Measurements from ENCODE around the gene PRDM16. TPM values are rescaled to one million over a fixed set of nuclear protein-coding genes. Genes with fewer than 3 reads are reported as not detected.
A peak's percentile ranks its signal among the peaks of the same experiment; 100 is the strongest.

PRDM16 gene
- total and polyA plus RNA-seq, 2 of the 13 experiments (the other 11 are each of a cell fraction or from before 2014, with no cell fraction given): 0.15 to 0.81 TPM

GRCh38 chr1:3321559-3322449 is 252.8 kb downstream of the PRDM16 start (continued):
- TF ChIP-seq MTERF4 (CRISPR knock-in tag; IDR thresholded peaks at IDR 0.05) (no peak; the same call in 1 of the 2 replicates), RAD51 (IDR thresholded peaks at IDR 0.05; ENCODE audit: borderline replicate concordance) (no peak), KDM4B (CRISPR knock-in tag; IDR thresholded peaks at IDR 0.05) (no peak), SIN3B (IDR thresholded peaks at IDR 0.05; ENCODE audit: low read length) (no peak), ZBTB7B (CRISPR knock-in tag; IDR thresholded peaks at IDR 0.05) (no peak), ZNF530 (CRISPR knock-in tag; IDR thresholded peaks at IDR 0.05; ENCODE audit: low read depth) (no peak), ARNT2 (CRISPR knock-in tag; IDR thresholded peaks at IDR 0.05; ENCODE audit: low read depth) (no peak), U2AF1 (optimal IDR thresholded peaks at IDR 0.05; ENCODE audit: low read depth, low read length) (peak; percentile 32), FOXK2 (IDR thresholded peaks at IDR 0.05) (no peak), ZNF383 (CRISPR knock-in tag; IDR thresholded peaks at IDR 0.05; ENCODE audit: borderline replicate concordance) (no peak), ZBTB4 (CRISPR knock-in tag; IDR thresholded peaks at IDR 0.05; ENCODE audit: borderline replicate concordance) (no peak), FOXP4 (CRISPR knock-in tag; IDR thresholded peaks at IDR 0.05) (no peak), ZNF839 (CRISPR knock-in tag; IDR thresholded peaks at IDR 0.05; ENCODE audit: borderline replicate concordance) (0 out of 2 replicates have a peak, but pooled peaks have one; percentile 53), DMTF1 (CRISPR knock-in tag; IDR thresholded peaks at IDR 0.05) (no peak), ZNF329 (CRISPR knock-in tag; IDR thresholded peaks at IDR 0.05; ENCODE audit: low read depth) (no peak), MTF1 (CRISPR knock-in tag; IDR thresholded peaks at IDR 0.05) (no peak), POLR2AphosphoS5 (IDR thresholded peaks at IDR 0.05; ENCODE audit: low read depth, low read length) (peak; percentile 15; the same call in 1 of the 2 replicates), ZSCAN9 (CRISPR knock-in tag; IDR thresholded peaks at IDR 0.05; ENCODE audit: borderline replicate concordance) (no peak), ZBTB7A (CRISPR knock-in tag; IDR thresholded peaks at IDR 0.05) (peak; percentile 82), HOXA7 (CRISPR knock-in tag; IDR thresholded peaks at IDR 0.05) (peak; percentile 96), ZNF207 (IDR thresholded peaks at IDR 0.05; ENCODE audit: borderline replicate concordance) (0 out of 2 replicates have a peak, but pooled peaks have one; percentile 7)
